ENCODE data around the gene IPCEF1. TPM values are rescaled to one million over a fixed set of nuclear protein-coding genes. Genes with fewer than 3 reads are reported as not detected.

The IPCEF1 gene
- polyA plus RNA-seq, 2 of the 4 experiments (the other 2 are of a cell fraction) = 0.01 TPM; not detected in 1

DNA sequence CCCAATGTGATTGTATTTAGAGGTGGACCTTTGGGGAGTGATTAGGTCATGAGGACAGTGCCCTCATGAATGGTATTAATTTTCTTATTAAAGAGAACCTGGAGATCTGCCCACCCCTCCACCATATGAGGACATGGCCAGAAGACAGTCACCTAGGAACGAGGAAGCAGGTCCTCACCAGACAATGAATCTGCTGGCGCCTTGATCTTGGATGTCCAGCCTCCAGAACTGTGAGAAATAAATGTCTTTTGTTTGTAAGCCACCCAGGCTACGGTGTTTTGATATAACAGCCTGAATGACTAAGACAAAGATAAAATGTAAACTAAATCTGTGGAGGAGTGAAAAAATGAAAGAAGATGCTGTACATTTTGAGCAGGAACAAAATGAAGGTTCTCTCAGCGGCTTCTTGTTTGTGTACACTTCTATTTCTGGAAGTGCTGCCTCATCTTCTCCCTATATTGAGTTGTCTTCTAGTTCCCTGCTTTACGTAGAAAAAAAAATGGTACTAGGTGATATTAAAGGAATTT is 1.5 kb upstream of the IPCEF1 start:
- CTCF ChIA-PET = no interaction called here
- FAIRE-seq (no peak), ATAC-seq (no peak), DNase-seq (ENCODE audit: low read depth in 1 of 2, low spot score in 1 of 2) (no peak)
- Histone ChIP-seq H3K4me2 (no peak overlapping the region), H3K9me3 (no peaks in the 10 kb centered on the region), H3K4me1 (no peaks in the 10 kb centered on the region), H3K4me3 (no peak overlapping the region), H3K27ac (no peak overlapping the region)
- WGBS (ENCODE audit: missing lambda C conversion rate) = 75% methylated on average over 5 of the region's 5 CpGs
- TF ChIP-seq HOXB13 (CRISPR knock-in tag; IDR thresholded peaks at IDR 0.05; ENCODE audit: low read depth) (no peak), NFE2L2 (conservative IDR thresholded peaks at IDR 0.05; ENCODE audit: low read length) (no peak), EP300 (IDR thresholded peaks at IDR 0.05) (no peak), CEBPB (IDR thresholded peaks at IDR 0.05) (no peak), NR3C1 (IDR thresholded peaks at IDR 0.05) (no peak), EHF (CRISPR knock-in tag; IDR thresholded peaks at IDR 0.05) (no peak), CHD2 (IDR thresholded peaks at IDR 0.05; ENCODE audit: low read length, partially characterized antibody) (no peak), TFCP2L1 (CRISPR knock-in tag; IDR thresholded peaks at IDR 0.05) (no peak), EHMT2 (IDR thresholded peaks at IDR 0.05; ENCODE audit: low read depth) (no peak), POLR2AphosphoS2 (conservative IDR thresholded peaks at IDR 0.05; ENCODE audit: low read length) (no peak), NPAS2 (CRISPR knock-in tag; IDR thresholded peaks at IDR 0.05; ENCODE audit: borderline replicate concordance) (no peak)
- POLR2A ChIA-PET = no interaction called here

DNA sequence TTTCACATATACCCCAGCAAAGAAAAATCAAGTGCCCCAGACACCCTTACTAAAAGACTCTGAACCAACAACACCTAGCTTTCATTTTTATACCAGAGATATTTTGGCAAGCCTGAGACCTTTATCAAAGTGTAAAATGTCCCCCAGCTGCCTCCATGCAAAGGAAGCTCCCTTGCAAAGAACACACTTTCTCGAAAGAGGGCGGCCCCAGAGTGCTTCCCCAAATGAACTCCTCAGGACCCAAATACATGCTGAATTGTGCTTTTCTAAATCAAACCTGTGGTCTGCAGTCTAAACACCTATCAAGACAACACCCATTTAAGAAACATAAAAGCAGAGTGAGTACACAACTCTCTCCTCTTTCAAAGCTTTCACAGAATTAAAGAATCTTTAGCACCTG is 490 bp downstream of the IPCEF1 start:
- H3K4me2 ChIP-seq = no peak overlapping the region
- DNase-seq (ENCODE audit: low read depth in 1 of 2, low spot score in 1 of 2) = no peak
- H3K4me3 ChIP-seq = no peak overlapping the region
- TF ChIP-seq RNF2 (IDR thresholded peaks at IDR 0.05; ENCODE audit: borderline replicate concordance, low read depth) (no peak), ESRRA (IDR thresholded peaks at IDR 0.05; ENCODE audit: borderline replicate concordance, low read length) (no peak), FOSB (CRISPR knock-in tag; IDR thresholded peaks at IDR 0.05) (no peak), KDM1A (IDR thresholded peaks at IDR 0.05; ENCODE audit: low read depth) (no peak), NR3C1 (IDR thresholded peaks at IDR 0.05) (no peak), HOXB13 (CRISPR knock-in tag; IDR thresholded peaks at IDR 0.05; ENCODE audit: low read depth) (no peak), CEBPB (IDR thresholded peaks at IDR 0.05) (no peak), JUN (IDR thresholded peaks at IDR 0.05) (no peak)
- TF ChIP-seq, protein P1, sequence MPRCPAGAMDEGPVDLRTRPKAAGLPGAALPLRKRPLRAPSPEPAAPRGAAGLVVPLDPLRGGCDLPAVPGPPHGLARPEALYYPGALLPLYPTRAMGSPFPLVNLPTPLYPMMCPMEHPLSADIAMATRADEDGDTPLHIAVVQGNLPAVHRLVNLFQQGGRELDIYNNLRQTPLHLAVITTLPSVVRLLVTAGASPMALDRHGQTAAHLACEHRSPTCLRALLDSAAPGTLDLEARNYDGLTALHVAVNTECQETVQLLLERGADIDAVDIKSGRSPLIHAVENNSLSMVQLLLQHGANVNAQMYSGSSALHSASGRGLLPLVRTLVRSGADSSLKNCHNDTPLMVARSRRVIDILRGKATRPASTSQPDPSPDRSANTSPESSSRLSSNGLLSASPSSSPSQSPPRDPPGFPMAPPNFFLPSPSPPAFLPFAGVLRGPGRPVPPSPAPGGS (IDR thresholded peaks at IDR 0.05) = no peak
- TF ChIP-seq, protein P2, sequence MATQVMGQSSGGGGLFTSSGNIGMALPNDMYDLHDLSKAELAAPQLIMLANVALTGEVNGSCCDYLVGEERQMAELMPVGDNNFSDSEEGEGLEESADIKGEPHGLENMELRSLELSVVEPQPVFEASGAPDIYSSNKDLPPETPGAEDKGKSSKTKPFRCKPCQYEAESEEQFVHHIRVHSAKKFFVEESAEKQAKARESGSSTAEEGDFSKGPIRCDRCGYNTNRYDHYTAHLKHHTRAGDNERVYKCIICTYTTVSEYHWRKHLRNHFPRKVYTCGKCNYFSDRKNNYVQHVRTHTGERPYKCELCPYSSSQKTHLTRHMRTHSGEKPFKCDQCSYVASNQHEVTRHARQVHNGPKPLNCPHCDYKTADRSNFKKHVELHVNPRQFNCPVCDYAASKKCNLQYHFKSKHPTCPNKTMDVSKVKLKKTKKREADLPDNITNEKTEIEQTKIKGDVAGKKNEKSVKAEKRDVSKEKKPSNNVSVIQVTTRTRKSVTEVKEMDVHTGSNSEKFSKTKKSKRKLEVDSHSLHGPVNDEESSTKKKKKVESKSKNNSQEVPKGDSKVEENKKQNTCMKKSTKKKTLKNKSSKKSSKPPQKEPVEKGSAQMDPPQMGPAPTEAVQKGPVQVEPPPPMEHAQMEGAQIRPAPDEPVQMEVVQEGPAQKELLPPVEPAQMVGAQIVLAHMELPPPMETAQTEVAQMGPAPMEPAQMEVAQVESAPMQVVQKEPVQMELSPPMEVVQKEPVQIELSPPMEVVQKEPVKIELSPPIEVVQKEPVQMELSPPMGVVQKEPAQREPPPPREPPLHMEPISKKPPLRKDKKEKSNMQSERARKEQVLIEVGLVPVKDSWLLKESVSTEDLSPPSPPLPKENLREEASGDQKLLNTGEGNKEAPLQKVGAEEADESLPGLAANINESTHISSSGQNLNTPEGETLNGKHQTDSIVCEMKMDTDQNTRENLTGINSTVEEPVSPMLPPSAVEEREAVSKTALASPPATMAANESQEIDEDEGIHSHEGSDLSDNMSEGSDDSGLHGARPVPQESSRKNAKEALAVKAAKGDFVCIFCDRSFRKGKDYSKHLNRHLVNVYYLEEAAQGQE (IDR thresholded peaks at IDR 0.05) = no peak
- H3K9me3 ChIP-seq = no peaks in the 10 kb centered on the region
- no peak overlapping the region for H3K27ac ChIP-seq
- no peaks in the 10 kb centered on the region for H3K4me1 ChIP-seq
- WGBS (ENCODE audit: missing lambda C conversion rate) = 100% methylated on average over 2 of the region's 2 CpGs
- ChIA-PET CTCF (interaction anchor here (0.6 kb wide), 1 partner anchor 31 kb away, joined by 4 read pairs; no protein-coding TSS in a partner anchor), POLR2A (no interaction called here)
- no peak for ATAC-seq
- no peak for FAIRE-seq

DNA sequence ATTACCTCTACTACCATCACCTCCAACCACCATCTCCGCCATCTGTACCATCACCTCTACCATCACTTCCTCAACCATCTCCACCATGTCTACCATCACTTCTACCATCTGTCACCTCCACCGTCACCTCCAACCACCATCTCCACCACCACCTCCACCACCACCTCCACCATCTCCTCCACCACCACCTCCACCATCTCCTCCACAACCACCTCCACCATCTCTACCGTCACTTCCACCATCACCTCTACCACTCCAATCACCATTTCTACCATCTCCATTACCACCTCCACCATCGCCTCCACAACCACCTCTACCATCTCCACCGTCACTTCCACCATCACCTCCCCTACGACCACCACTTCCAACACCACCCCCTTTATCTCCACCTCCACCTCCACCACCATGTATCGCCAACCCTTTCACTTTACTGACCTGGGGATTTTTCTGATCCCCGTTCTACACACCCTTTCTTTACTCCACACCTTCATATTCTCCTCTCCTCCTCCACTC is 2.3 kb downstream of the IPCEF1 start:
- Histone ChIP-seq H3K4me3 (no peak overlapping the region), H3K9me3 (no peaks in the 10 kb centered on the region), H3K4me1 (no peaks in the 10 kb centered on the region), H3K27ac (no peak overlapping the region), H3K4me2 (no peak overlapping the region)
- no peak for TF ChIP-seq JUN (IDR thresholded peaks at IDR 0.05)
- TF ChIP-seq RARB (CRISPR knock-in tag; IDR thresholded peaks at IDR 0.05) = no peak
- no peak for TF ChIP-seq NR3C1 (IDR thresholded peaks at IDR 0.05)
- no peak for TF ChIP-seq FOXS1 (CRISPR knock-in tag; IDR thresholded peaks at IDR 0.05)
- TF ChIP-seq ZFP36 (IDR thresholded peaks at IDR 0.05; ENCODE audit: borderline replicate concordance, partially characterized antibody) = no peak
- TF ChIP-seq ESRRA (IDR thresholded peaks at IDR 0.05; ENCODE audit: borderline replicate concordance, low read length) = no peak
- no peak for TF ChIP-seq KDM1A (IDR thresholded peaks at IDR 0.05; ENCODE audit: low read depth)
- TF ChIP-seq CHD2 (IDR thresholded peaks at IDR 0.05; ENCODE audit: low read length, partially characterized antibody) = no peak
- TF ChIP-seq RAD21 (conservative IDR thresholded peaks at IDR 0.05 in 1 of 2, IDR thresholded peaks at IDR 0.05 in 1 of 2) = no peak
- no peak for TF ChIP-seq FOSB (CRISPR knock-in tag; IDR thresholded peaks at IDR 0.05)
- no peak for TF ChIP-seq ZC3H11A (IDR thresholded peaks at IDR 0.05)
- TF ChIP-seq MYC (IDR thresholded peaks at IDR 0.05; ENCODE audit: borderline replicate concordance, low read length) = no peak
- no peak for TF ChIP-seq EHF (CRISPR knock-in tag; IDR thresholded peaks at IDR 0.05)
- ChIA-PET CTCF (no interaction called here), POLR2A (no interaction called here)
- ATAC-seq (no peak), DNase-seq (ENCODE audit: low read depth in 1 of 2, low spot score in 1 of 2) (no peak), FAIRE-seq (no peak)
- 88% methylated on average over 8 of the region's 8 CpGs for WGBS (ENCODE audit: missing lambda C conversion rate)
